Mesenchymal stem cell (in vitro differentiated cells and primary cell): Measurements from ENCODE around the gene ARHGEF7.

Source experiments
- DNase-seq: peaks from one replicate; pipeline ENCODE4 v3.0.0-alpha.2; 2013
- H2AFZ ChIP-seq: one replicate; pipeline ENCODE4 v1.6.1; 2013; ENCODE audit warnings: low read depth, mild to moderate bottlenecking, control low read depth, inconsistent platforms, low read length, moderate library complexity
- H2AK5ac ChIP-seq: 2 replicates; pipeline ENCODE4 v1.6.1; 2013; ENCODE audit warnings: low read length, moderate library complexity, mild to moderate bottlenecking, inconsistent platforms; ENCODE audit not compliant: severe bottlenecking
- H2BK120ac ChIP-seq: one replicate; pipeline ENCODE4 v1.6.1; 2013; ENCODE audit warnings: low read depth, mild to moderate bottlenecking, inconsistent platforms, low read length, moderate library complexity
- H2BK12ac ChIP-seq, 2 experiments: one replicate each; pipeline ENCODE4 v1.6.1; 2013; ENCODE audit warnings: inconsistent platforms in 2 of 2, low read length in 2 of 2, mild to moderate bottlenecking in 2 of 2, moderate library complexity in 2 of 2, control low read depth in 1 of 2
- H2BK15ac ChIP-seq: one replicate; pipeline ENCODE4 v1.6.1; 2013; ENCODE audit warnings: mild to moderate bottlenecking, low read depth, inconsistent platforms; ENCODE audit not compliant: poor library complexity, severe bottlenecking
- H2BK5ac ChIP-seq: 2 replicates; pipeline ENCODE4 v1.6.1; 2013; ENCODE audit warnings: low read depth, mild to moderate bottlenecking, low read length, control low read depth, inconsistent platforms; ENCODE audit not compliant: poor library complexity, severe bottlenecking
- H3K14ac ChIP-seq, 2 experiments: one replicate each; pipeline ENCODE4 v1.6.1; 2013; ENCODE audit warnings: inconsistent platforms in 2 of 2, low read length in 2 of 2, control low read depth in 1 of 2, mild to moderate bottlenecking in 1 of 2, moderate library complexity in 1 of 2
- H3K18ac ChIP-seq, 2 experiments: one replicate each; pipeline ENCODE4 v1.6.1; 2013; ENCODE audit warnings: inconsistent platforms in 2 of 2, low read length in 2 of 2, control low read depth in 1 of 2, low read depth in 1 of 2, mild to moderate bottlenecking in 1 of 2
- H3K23ac ChIP-seq, 2 experiments: one replicate each; pipeline ENCODE4 v1.6.1; 2013; ENCODE audit warnings: inconsistent platforms in 2 of 2, low read length in 2 of 2, mild to moderate bottlenecking in 2 of 2, moderate library complexity in 2 of 2, control low read depth in 1 of 2
- H3K27ac ChIP-seq: 2 replicates; pipeline ENCODE4 v1.5.1; 2013; ENCODE audit warnings: mild to moderate bottlenecking, moderate library complexity, low read length, control low read depth, inconsistent platforms; ENCODE audit not compliant: poor library complexity, severe bottlenecking
- H3K27me3 ChIP-seq, 2 experiments: 2 replicates each; pipeline versions ENCODE4 v1.6.1 to v1.7.0; 2013; ENCODE audit warnings: low read length in 2 of 2, mild to moderate bottlenecking in 2 of 2, moderate library complexity in 2 of 2, control low read depth in 1 of 2, inconsistent platforms in 1 of 2; ENCODE audit not compliant: control insufficient read depth in 1 of 2, insufficient read depth in 1 of 2
- H3K36me3 ChIP-seq, 2 experiments: 2 replicates each; pipeline versions ENCODE4 v1.6.1 to v1.7.0; 2013; ENCODE audit warnings: low read length in 2 of 2, control low read depth in 1 of 2, inconsistent platforms in 1 of 2, low read depth in 1 of 2, mild to moderate bottlenecking in 1 of 2; ENCODE audit not compliant: insufficient read depth in 2 of 2, control insufficient read depth in 1 of 2
- H3K4ac ChIP-seq, 2 experiments: one replicate each; pipeline ENCODE4 v1.6.1; 2013; ENCODE audit warnings: inconsistent platforms in 2 of 2, low read length in 2 of 2, mild to moderate bottlenecking in 2 of 2, moderate library complexity in 2 of 2, control low read depth in 1 of 2, low read depth in 1 of 2
- H3K4me1 ChIP-seq: 2 replicates; pipeline ENCODE4 v1.6.1; 2013; ENCODE audit warnings: low read depth, low read length, control low read depth; ENCODE audit not compliant: control insufficient read depth, insufficient read depth
- H3K4me2 ChIP-seq: 2 replicates; pipeline ENCODE4 v1.6.1; 2013; ENCODE audit warnings: low read length, mild to moderate bottlenecking, inconsistent platforms; ENCODE audit not compliant: poor library complexity, severe bottlenecking
- H3K4me3 ChIP-seq, 2 experiments: 2 replicates each; pipeline versions ENCODE4 v1.5.1 to v1.7.0; 2013; ENCODE audit warnings: low read length in 2 of 2, mild to moderate bottlenecking in 2 of 2, control low read depth in 1 of 2, low read depth in 1 of 2; ENCODE audit not compliant: insufficient read depth in 1 of 2
- H3K79me1 ChIP-seq: replicated peaks from 2 replicates; pipeline ENCODE4 v1.6.1; 2013; ENCODE audit warnings: mild to moderate bottlenecking, control low read depth, low read length, inconsistent platforms; ENCODE audit not compliant: poor library complexity, severe bottlenecking
- H3K9ac ChIP-seq: 2 replicates; pipeline ENCODE4 v1.7.0; 2013; ENCODE audit warnings: mild to moderate bottlenecking, low read length, moderate library complexity
- H3K9me3 ChIP-seq: 2 replicates; pipeline ENCODE4 v1.7.0; 2013; ENCODE audit warnings: mild to moderate bottlenecking, low read length; ENCODE audit not compliant: control insufficient read depth
- H4K8ac ChIP-seq: one replicate; pipeline ENCODE4 v1.6.1; 2013; ENCODE audit warnings: inconsistent platforms, mild to moderate bottlenecking, low read length, moderate library complexity
- H4K91ac ChIP-seq: one replicate; pipeline ENCODE4 v1.6.1; 2013; ENCODE audit warnings: mild to moderate bottlenecking, low read length, inconsistent platforms
- WGBS: methylation state at CpG from one replicate; pipeline ENCODE4 v1.1.7; 2013; ENCODE audit warnings: mixed read lengths; 5-methylcytosine and 5-hydroxymethylcytosine counted together

Gene ARHGEF7

DNA sequence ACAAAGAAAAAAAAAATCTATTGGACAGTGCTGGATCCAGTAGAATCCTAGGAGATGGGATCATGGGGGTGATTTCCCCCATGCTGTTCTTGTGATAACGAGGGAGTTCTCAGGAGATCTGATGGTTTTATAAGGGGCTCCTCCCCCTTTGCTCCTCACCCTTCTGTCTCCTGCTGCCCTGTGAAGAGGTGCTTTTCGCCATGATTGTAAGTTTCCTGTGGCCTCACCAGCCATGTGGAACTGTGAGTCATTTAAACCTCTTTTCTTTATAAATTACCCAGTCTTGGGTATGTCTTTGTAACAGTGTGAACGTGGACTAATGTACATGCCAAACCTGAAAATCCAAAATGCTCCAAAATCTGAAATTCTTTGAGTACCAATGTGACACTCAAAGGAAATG is 45.5 kb downstream of the ARHGEF7 start:
- Histone ChIP-seq H2AK5ac (no peak overlapping the region), H2BK15ac (no peak overlapping the region), H3K18ac (no peak overlapping the region), H3K23ac (no peak overlapping the region), H2BK12ac (no peak overlapping the region), H3K14ac (no peak overlapping the region), H3K9ac (no peak overlapping the region), H2BK5ac (no peak overlapping the region), H3K27me3 (no peaks in the 10 kb centered on the region), H3K79me1 (peaks cover 12% of the 10 kb centered on the region), H3K4ac (no peak overlapping the region), H3K4me3 (no peak overlapping the region), H2AFZ (no peak overlapping the region), H3K4me2 (no peak overlapping the region), H3K36me3 (peaks cover 5 to 56% of the 10 kb centered on the region in 2 experiments), H2BK120ac (no peak overlapping the region), H4K91ac (no peak overlapping the region), H3K27ac (no peak overlapping the region), H4K8ac (no peak overlapping the region), H3K4me1 (peaks cover 2% of the 10 kb centered on the region), H3K9me3 (no peaks in the 10 kb centered on the region)
- WGBS, result 92% methylated on average over 1 of the region's 3 CpGs
- no peak for DNase-seq

DNA sequence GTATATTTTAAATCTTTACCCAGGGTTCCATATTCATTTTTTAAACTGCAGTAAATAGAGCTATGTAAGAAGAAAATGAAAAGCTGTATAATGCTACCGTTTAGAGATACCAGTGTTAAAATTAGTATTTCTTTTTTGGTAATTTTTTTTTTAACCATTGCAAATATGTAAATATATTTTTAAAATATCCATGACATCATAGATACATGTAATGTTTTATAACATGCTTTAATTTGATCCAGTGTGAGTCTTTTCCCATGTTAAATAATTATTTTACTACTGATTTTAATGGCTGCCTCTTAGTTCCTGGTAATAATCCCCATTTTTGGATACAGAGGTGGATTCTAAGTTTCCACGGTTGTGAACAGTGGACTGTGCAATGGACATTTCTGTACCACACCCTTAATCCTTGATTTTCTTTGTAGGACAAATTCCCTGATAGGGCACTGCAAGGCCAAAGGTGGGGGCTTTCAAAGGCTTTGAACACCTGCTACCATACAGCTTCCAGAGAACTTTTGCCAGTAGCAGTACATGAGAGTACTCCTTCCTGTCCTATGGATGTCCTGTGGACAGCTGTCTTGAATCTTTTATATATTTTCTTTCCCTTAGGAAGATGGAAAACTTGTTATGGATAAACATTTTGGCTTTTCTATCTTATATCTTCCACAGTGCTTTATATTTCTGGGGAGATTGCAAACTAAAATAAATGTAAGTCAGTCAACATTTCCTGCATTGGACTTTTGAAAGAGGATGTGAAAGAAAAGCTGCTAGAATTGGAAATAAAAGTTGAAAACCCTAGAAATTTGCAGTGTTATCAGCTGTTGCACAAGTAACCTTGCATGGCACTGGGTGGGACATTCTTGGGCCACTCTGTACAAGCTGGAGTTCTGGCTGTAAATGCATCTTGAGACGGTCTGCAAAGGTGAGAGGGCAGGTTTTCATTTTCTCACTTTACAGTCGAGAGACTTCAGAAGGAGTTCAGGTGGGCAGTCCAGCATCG is 46.8 kb downstream of the ARHGEF7 start:
- H3K14ac ChIP-seq, result no peak overlapping the region
- DNase-seq, result no peak
- no peak overlapping the region for H2AFZ ChIP-seq
- H4K8ac ChIP-seq, result no peak overlapping the region
- no peak overlapping the region for H3K4me2 ChIP-seq
- H2AK5ac ChIP-seq, result no peak overlapping the region
- H3K4me1 ChIP-seq, result peaks cover 1% of the 10 kb centered on the region
- H3K27me3 ChIP-seq, result no peaks in the 10 kb centered on the region
- H4K91ac ChIP-seq, result no peak overlapping the region
- H3K4ac ChIP-seq, result no peak overlapping the region
- no peak overlapping the region for H3K4me3 ChIP-seq
- H3K79me1 ChIP-seq, result peaks cover 17% of the 10 kb centered on the region
- no peak overlapping the region for H2BK15ac ChIP-seq
- no peaks in the 10 kb centered on the region for H3K9me3 ChIP-seq
- no peak overlapping the region for H2BK5ac ChIP-seq
- no peak overlapping the region for H3K18ac ChIP-seq
- WGBS, result 91% methylated on average over 4 of the region's 5 CpGs
- H3K9ac ChIP-seq, result no peak overlapping the region
- H3K27ac ChIP-seq, result no peak overlapping the region
- no peak overlapping the region for H2BK120ac ChIP-seq
- H2BK12ac ChIP-seq, result no peak overlapping the region
- no peak overlapping the region for H3K23ac ChIP-seq
- peaks cover 5 to 56% of the 10 kb centered on the region in 2 experiments for H3K36me3 ChIP-seq

DNA sequence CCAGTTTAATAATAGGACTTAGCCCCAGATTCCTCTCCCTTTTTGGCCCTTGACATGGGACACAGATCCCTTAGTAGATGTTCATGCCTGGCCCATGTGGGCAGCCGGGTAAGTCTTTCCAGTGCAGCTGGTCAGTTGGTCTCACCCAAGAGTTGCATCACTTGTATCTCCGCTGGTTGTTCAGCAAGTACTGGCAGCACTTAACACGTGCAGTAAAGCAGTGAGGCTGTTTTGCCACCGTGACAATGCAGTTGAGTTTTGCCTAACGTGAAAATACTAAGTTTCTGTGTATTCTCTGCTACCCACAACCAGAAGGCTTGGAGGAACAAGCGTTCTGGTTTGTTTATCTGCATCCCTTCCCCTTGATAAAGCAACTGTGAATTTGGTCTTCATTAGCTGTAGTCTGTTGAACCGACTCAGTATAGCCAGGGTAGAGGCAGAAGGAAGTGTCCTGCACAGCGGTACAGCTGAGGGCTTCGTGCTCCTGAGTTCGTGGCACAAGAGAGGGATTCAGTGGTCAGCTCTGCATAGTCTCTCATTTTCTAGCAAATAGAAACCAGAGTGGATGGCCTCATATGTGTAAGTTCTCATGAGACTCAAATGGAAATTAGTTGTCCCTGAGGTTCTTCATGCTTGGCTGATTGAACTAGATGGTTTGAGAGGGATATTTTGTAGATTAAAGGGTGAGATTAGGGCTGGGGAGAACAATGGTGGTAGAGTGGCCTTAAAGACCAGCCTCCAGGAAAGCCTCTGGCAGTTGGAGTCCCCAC is 50.3 kb downstream of the ARHGEF7 start:
- Histone ChIP-seq H3K36me3 (peaks cover 17 to 50% of the 10 kb centered on the region in 2 experiments), H4K8ac (no peak overlapping the region), H3K23ac (no peak overlapping the region), H2AK5ac (no peak overlapping the region), H2BK120ac (no peak overlapping the region), H3K4me2 (no peak overlapping the region), H3K27ac (no peak overlapping the region), H4K91ac (no peak overlapping the region), H2AFZ (no peak overlapping the region), H3K14ac (no peak overlapping the region), H3K4me3 (no peak overlapping the region), H3K4me1 (peaks cover 9% of the 10 kb centered on the region), H3K18ac (no peak overlapping the region), H3K27me3 (no peaks in the 10 kb centered on the region), H2BK5ac (no peak overlapping the region), H3K4ac (no peak overlapping the region), H3K9ac (no peak overlapping the region), H2BK12ac (no peak overlapping the region), H2BK15ac (no peak overlapping the region), H3K9me3 (no peaks in the 10 kb centered on the region), H3K79me1 (peaks cover 29% of the 10 kb centered on the region)
- no peak for DNase-seq
- WGBS, result 96% methylated on average over 10 of the region's 10 CpGs
